HG02870 (cell line): Measurements from ENCODE around the gene ZDHHC11B.

Source experiments
- ATAC-seq: cut with Tn5 transposase; IDR thresholded peaks from one replicate; pipeline ENCODE4 v1.9.1; 2021; ENCODE audit warnings: mild to moderate bottlenecking, moderate library complexity; ENCODE audit not compliant: unreplicated experiment

The ZDHHC11B gene

GRCh38 chr5:675871-676698 is 108.4 kb downstream of the ZDHHC11B start:
- ATAC-seq = no peak

GRCh38 chr5:675111-675870 is 109.2 kb downstream of the ZDHHC11B start:
- no peak for ATAC-seq

- no peak for ATAC-seq
Observed at GRCh38 chr5:674630-675011, 109.9 kb downstream of the ZDHHC11B start.

- no peak for ATAC-seq
Observed at GRCh38 chr5:673831-674629, 110.5 kb downstream of the ZDHHC11B start.

- ATAC-seq = no peak
Observed at GRCh38 chr5:673161-673830, 111.2 kb downstream of the ZDHHC11B start.

- no peak for ATAC-seq
Observed at GRCh38 chr5:672329-673160, 112.0 kb downstream of the ZDHHC11B start.

- peak; percentile 56 for ATAC-seq
Observed at GRCh38 chr5:671459-672328, 112.8 kb downstream of the ZDHHC11B start.

GRCh38 chr5:670396-671270 is 113.9 kb downstream of the ZDHHC11B start:
- ATAC-seq = no peak

GRCh38 chr5:669842-670395 is 114.6 kb downstream of the ZDHHC11B start:
- no peak for ATAC-seq

- ATAC-seq = no peak
Observed at GRCh38 chr5:669111-669841, 115.3 kb downstream of the ZDHHC11B start.

GRCh38 chr5:668283-668995 is 116.1 kb downstream of the ZDHHC11B start:
- no peak for ATAC-seq

- ATAC-seq = no peak
Observed at GRCh38 chr5:666816-667498, 117.6 kb downstream of the ZDHHC11B start.

GRCh38 chr5:665956-666711 is 118.4 kb downstream of the ZDHHC11B start:
- no peak for ATAC-seq

- ATAC-seq = no peak
Observed at GRCh38 chr5:665541-665955, 119.0 kb downstream of the ZDHHC11B start.

- no peak for ATAC-seq
Observed at GRCh38 chr5:664994-665360, 119.6 kb downstream of the ZDHHC11B start.
